GM04503 (cell line): ENCODE measurements around the gene LAMA5.

Source experiments
- DNase-seq: peaks from one replicate; pipeline ENCODE4 v3.0.0-alpha.2; 2012; ENCODE audit warnings: low read depth

LAMA5 gene

GRCh38 chr20:62317167-62317655, 49.9 kb downstream of the LAMA5 start:
- no peak for DNase-seq

GRCh38 chr20:62316331-62317166, 50.6 kb downstream of the LAMA5 start:
- DNase-seq = no peak

GRCh38 chr20:62315773-62316172, 51.3 kb downstream of the LAMA5 start:
- no peak for DNase-seq

- DNase-seq = no peak
Measured at GRCh38 chr20:62314711-62315302, 52.3 kb downstream of the LAMA5 start.

GRCh38 chr20:62314339-62314638, 52.8 kb downstream of the LAMA5 start:
- DNase-seq = no peak

GRCh38 chr20:62313460-62314338, 53.4 kb downstream of the LAMA5 start:
- DNase-seq = no peak

- DNase-seq = no peak
Measured at GRCh38 chr20:62313021-62313420, 54.1 kb downstream of the LAMA5 start.

- DNase-seq = no peak
Measured at GRCh38 chr20:62312662-62312977, 54.5 kb downstream of the LAMA5 start.

- DNase-seq = no peak
Measured at GRCh38 chr20:62311832-62312661, 55.1 kb downstream of the LAMA5 start.

GRCh38 chr20:62311150-62311549, 56.0 kb downstream of the LAMA5 start:
- DNase-seq = no peak

GRCh38 chr20:62310757-62311121, 56.4 kb downstream of the LAMA5 start:
- no peak for DNase-seq

GRCh38 chr20:62309947-62310756, 57.0 kb downstream of the LAMA5 start:
- no peak for DNase-seq

- no peak for DNase-seq
Measured at GRCh38 chr20:62309198-62309944, 57.7 kb downstream of the LAMA5 start.

GRCh38 chr20:62308102-62308822, 58.9 kb downstream of the LAMA5 start:
- no peak for DNase-seq

GRCh38 chr20:62307226-62308101, 59.6 kb downstream of the LAMA5 start:
- no peak for DNase-seq

GRCh38 chr20:62306414-62307187, 60.5 kb downstream of the LAMA5 start:
- no peak for DNase-seq

- no peak for DNase-seq
Measured at GRCh38 chr20:62305765-62306413, 61.2 kb downstream of the LAMA5 start.
